Calu3 (cell line): ENCODE results near the gene GEMIN4. TPM values are rescaled to one million over a fixed set of nuclear protein-coding genes. Genes with fewer than 3 reads are reported as not detected.
A peak's percentile ranks its signal among the peaks of the same experiment; 100 is the strongest.

ENCODE experiments used
- BruUV-seq: library from RNA; stranded (reverse); fragments of 400-500 nt; replicated peaks from 2 replicates; lab custom pipeline; 2021; lab: Mats Ljungman, UMichigan
- CTCF ChIA-PET: fragments of 300-600 bp; sonication (Branson Sonifier 250); formaldehyde crosslinking; loops from one replicate; lab custom pipeline; 2022; ENCODE audit warnings: antibody characterized with exemption; lab: Charles Lee
- DNase-seq: peaks from one replicate; pipeline ENCODE4 v3.0.0; 2022
- H3K27ac Mint-ChIP-seq: one replicate; pipeline ENCODE4 v1.8.0; 2022; ENCODE audit warnings: mixed read lengths; ENCODE audit not compliant: unreplicated experiment
- H3K27me3 Mint-ChIP-seq: one replicate; pipeline ENCODE4 v1.8.0; 2022; ENCODE audit warnings: mixed read lengths; ENCODE audit not compliant: unreplicated experiment
- H3K36me3 Mint-ChIP-seq: one replicate; pipeline ENCODE4 v1.8.0; 2022; ENCODE audit warnings: mild to moderate bottlenecking, moderate library complexity, mixed read lengths; ENCODE audit not compliant: insufficient read depth, unreplicated experiment
- H3K4me1 Mint-ChIP-seq: one replicate; pipeline ENCODE4 v1.8.0; 2022; ENCODE audit warnings: mild to moderate bottlenecking, low read depth, mixed read lengths; ENCODE audit not compliant: unreplicated experiment
- H3K4me3 Mint-ChIP-seq: one replicate; pipeline ENCODE4 v1.8.0; 2022; ENCODE audit warnings: mild to moderate bottlenecking, low read depth, moderate library complexity, mixed read lengths; ENCODE audit not compliant: unreplicated experiment
- H3K9me3 Mint-ChIP-seq: one replicate; pipeline ENCODE4 v1.8.0; 2022; ENCODE audit warnings: low read depth, mixed read lengths; ENCODE audit not compliant: unreplicated experiment
- CTCF ChIP-seq: fragments of 200-600 bp; IDR thresholded peaks from one replicate; pipeline ENCODE4 v1.8.0; 2022; ENCODE audit warnings: antibody characterized with exemption; ENCODE audit not compliant: unreplicated experiment
- intact Hi-C: fragments of 100-400 bp; cut with micrococcal nuclease; formaldehyde crosslinking; loops from one replicate; pipeline ENCODE4 v1.10.0; 2022; ENCODE audit not compliant: unreplicated experiment
- total RNA-seq: library from RNA; stranded (reverse); gene quantifications from 2 replicates; pipeline ENCODE4 v1.2.3, GENCODE V29; 2022

Gene GEMIN4
- total RNA-seq, 1 experiment from 2014 or later = 31.0 TPM

- CTCF ChIA-PET = interaction anchor here (0.7 to 0.9 kb wide), 2 partner anchors 81 to 215 kb away, joined by 3 read pairs; partner anchors contain the start of gene TIMM22
- BruUV-seq = TSS peak; percentile 58
- Mint-ChIP-seq H3K36me3 (peaks cover 27% of the 10 kb centered on the region), H3K27ac (peak within 1 kb of the TSS; percentile 91), H3K9me3 (no peaks in the 10 kb centered on the region), H3K4me1 (no peaks in the 10 kb centered on the region), H3K4me3 (peak within 1 kb of the TSS; percentile 94), H3K27me3 (no peaks in the 10 kb centered on the region)
- no peak for TF ChIP-seq CTCF
- peak; percentile 88 for DNase-seq
- intact Hi-C loops = no loop called here
Observed at GRCh38 chr17:781805-782731, 30.0 kb upstream of the GEMIN4 start, which contains the start of the genes GLOD4 and MRM3. GLOD4 (minus strand) TSS chr17:782280; CDS start chr17:782255, 25 bp downstream. MRM3 (plus strand) TSS chr17:782353; CDS start chr17:782379, 26 bp downstream.

GRCh38 chr17:778096-778495 is 26.0 kb upstream of the GEMIN4 start:
- CTCF ChIA-PET = interaction anchor here (0.9 kb wide), 1 partner anchor 21 kb away, joined by 3 read pairs; no protein-coding TSS in a partner anchor
- Mint-ChIP-seq H3K36me3 (peaks cover 42% of the 10 kb centered on the region), H3K27ac (no peak overlapping the region), H3K27me3 (no peaks in the 10 kb centered on the region), H3K4me3 (no peak overlapping the region), H3K4me1 (no peaks in the 10 kb centered on the region), H3K9me3 (no peaks in the 10 kb centered on the region)
- TF ChIP-seq CTCF = no peak
- intact Hi-C loops = no loop called here
- BruUV-seq = no TSS peak
- no peak for DNase-seq

- BruUV-seq = no TSS peak
- CTCF ChIA-PET = no interaction called here
- H3K27ac Mint-ChIP-seq = no peak overlapping the region
- no peak for TF ChIP-seq CTCF
- no peaks in the 10 kb centered on the region for H3K27me3 Mint-ChIP-seq
- no peak overlapping the region for H3K4me3 Mint-ChIP-seq
- H3K4me1 Mint-ChIP-seq = no peaks in the 10 kb centered on the region
- intact Hi-C loops = no loop called here
- peaks cover 35% of the 10 kb centered on the region for H3K36me3 Mint-ChIP-seq
- no peak for DNase-seq
- no peaks in the 10 kb centered on the region for H3K9me3 Mint-ChIP-seq
Observed at GRCh38 chr17:774313-774584, 22.2 kb upstream of the GEMIN4 start.

- Mint-ChIP-seq H3K9me3 (no peaks in the 10 kb centered on the region), H3K27ac (no peak overlapping the region), H3K36me3 (peaks cover 35% of the 10 kb centered on the region), H3K27me3 (no peaks in the 10 kb centered on the region), H3K4me3 (no peak overlapping the region), H3K4me1 (no peaks in the 10 kb centered on the region)
- intact Hi-C loops = no loop called here
- CTCF ChIA-PET = no interaction called here
- TF ChIP-seq CTCF = no peak
- no peak for DNase-seq
- BruUV-seq = no TSS peak
Observed at GRCh38 chr17:773467-774312, 21.6 kb upstream of the GEMIN4 start.
